ENCODE data around the gene CDK6. TPM values are rescaled to one million over a fixed set of nuclear protein-coding genes. Genes with fewer than 3 reads are reported as not detected.
"Not testable (repeated sequence)": the region's sequence is repeated elsewhere in the genome, so short reads cannot be mapped to it uniquely, and the experiment has no call there.

The CDK6 gene
- polyA plus RNA-seq, 4 donors = 39.1 to 49.3 (median 40.4) TPM

- no peak for DNase-seq (ENCODE audit: low read depth in 4 of 4, low spot score in 2 of 4)
Measured at GRCh38 chr7:92608380-92609322, 227.7 kb downstream of the CDK6 start.

- DNase-seq (ENCODE audit: low read depth in 4 of 4, low spot score in 2 of 4) = no peak
Measured at GRCh38 chr7:92606985-92607384, 229.4 kb downstream of the CDK6 start.

- DNase-seq (ENCODE audit: low read depth in 4 of 4, low spot score in 2 of 4) = not testable (repeated sequence)
Measured at GRCh38 chr7:92604517-92604916, 231.9 kb downstream of the CDK6 start.

GRCh38 chr7:92603089-92603445 lies 233.3 kb downstream of the CDK6 start:
- no peak for DNase-seq (ENCODE audit: low read depth in 4 of 4, low spot score in 2 of 4)

GRCh38 chr7:92602352-92603088 lies 233.9 kb downstream of the CDK6 start:
- DNase-seq (ENCODE audit: low read depth in 4 of 4, low spot score in 2 of 4) = no peak

GRCh38 chr7:92598310-92598981 lies 237.9 kb downstream of the CDK6 start:
- no peak for DNase-seq (ENCODE audit: low read depth in 4 of 4, low spot score in 2 of 4)

- DNase-seq (ENCODE audit: low read depth in 4 of 4, low spot score in 2 of 4) = no peak
Measured at GRCh38 chr7:92595281-92595680, 241.1 kb downstream of the CDK6 start.

GRCh38 chr7:92594746-92595145 lies 241.6 kb downstream of the CDK6 start:
- DNase-seq (ENCODE audit: low read depth in 4 of 4, low spot score in 2 of 4) = no peak

GRCh38 chr7:92590711-92591310 lies 245.6 kb downstream of the CDK6 start:
- DNase-seq (ENCODE audit: low read depth in 4 of 4, low spot score in 2 of 4) = no peak

- no peak for DNase-seq (ENCODE audit: low read depth in 4 of 4, low spot score in 2 of 4)
Measured at GRCh38 chr7:92589056-92589455, 247.3 kb downstream of the CDK6 start.

- DNase-seq (ENCODE audit: low read depth in 4 of 4, low spot score in 2 of 4) = no peak
Measured at GRCh38 chr7:92588561-92588960, 247.8 kb downstream of the CDK6 start.

GRCh38 chr7:92586841-92587240 lies 249.5 kb downstream of the CDK6 start:
- DNase-seq (ENCODE audit: low read depth in 4 of 4, low spot score in 2 of 4) = no peak

- DNase-seq (ENCODE audit: low read depth in 4 of 4, low spot score in 2 of 4) = no peak
Measured at GRCh38 chr7:92586403-92586802, 250.0 kb downstream of the CDK6 start.

- DNase-seq (ENCODE audit: low read depth in 4 of 4, low spot score in 2 of 4) = no peak
Measured at GRCh38 chr7:92584953-92585352, 251.4 kb downstream of the CDK6 start.

- no peak for DNase-seq (ENCODE audit: low read depth in 4 of 4, low spot score in 2 of 4)
Measured at GRCh38 chr7:92582948-92583347, 253.4 kb downstream of the CDK6 start.

- no peak for DNase-seq (ENCODE audit: low read depth in 4 of 4, low spot score in 2 of 4)
Measured at GRCh38 chr7:92576296-92576695, 260.1 kb downstream of the CDK6 start.

GRCh38 chr7:92569137-92569536 lies 267.2 kb downstream of the CDK6 start:
- no peak for DNase-seq (ENCODE audit: low read depth in 4 of 4, low spot score in 2 of 4)

GRCh38 chr7:92567460-92567859 lies 268.9 kb downstream of the CDK6 start:
- no peak for DNase-seq (ENCODE audit: low read depth in 4 of 4, low spot score in 2 of 4)

- no peak for DNase-seq (ENCODE audit: low read depth in 4 of 4, low spot score in 2 of 4)
Measured at GRCh38 chr7:92563345-92563744, 273.0 kb downstream of the CDK6 start.

- no peak for DNase-seq (ENCODE audit: low read depth in 4 of 4, low spot score in 2 of 4)
Measured at GRCh38 chr7:92560602-92561001, 275.8 kb downstream of the CDK6 start.

GRCh38 chr7:92557808-92558362 lies 278.5 kb downstream of the CDK6 start:
- no peak for DNase-seq (ENCODE audit: low read depth in 4 of 4, low spot score in 2 of 4)

Measured in left renal cortex interstitium (tissue), 4 donors.